Hepatic stellate cell (primary cell): ENCODE results near the gene PRG2.
"Not testable (repeated sequence)": the region's sequence is repeated elsewhere in the genome, so short reads cannot be mapped to it uniquely, and the experiment has no call there.

Experiments
- DNase-seq: peaks from one replicate; pipeline ENCODE4 v3.0.0; 2011; ENCODE audit warnings: low spot score

PRG2 gene

GRCh38 chr11:57419146-57419545, 28.7 kb upstream of the PRG2 start:
- no peak for DNase-seq

- no peak for DNase-seq
Measured at GRCh38 chr11:57418131-57418530, 27.7 kb upstream of the PRG2 start.

- DNase-seq, result no peak
Measured at GRCh38 chr11:57417056-57417455, 26.6 kb upstream of the PRG2 start.

- DNase-seq, result no peak
Measured at GRCh38 chr11:57416436-57416835, 26.0 kb upstream of the PRG2 start.

- no peak for DNase-seq
Measured at GRCh38 chr11:57414612-57415212, 24.3 kb upstream of the PRG2 start.

GRCh38 chr11:57413681-57414080, 23.2 kb upstream of the PRG2 start:
- DNase-seq, result no peak

- no peak for DNase-seq
Measured at GRCh38 chr11:57410287-57410686, 19.8 kb upstream of the PRG2 start.

- DNase-seq, result no peak
Measured at GRCh38 chr11:57409321-57410100, 19.1 kb upstream of the PRG2 start.

- no peak for DNase-seq
Measured at GRCh38 chr11:57408771-57409170, 18.3 kb upstream of the PRG2 start.

GRCh38 chr11:57407941-57408475, 17.6 kb upstream of the PRG2 start:
- no peak for DNase-seq

- DNase-seq, result no peak
Measured at GRCh38 chr11:57407010-57407920, 16.8 kb upstream of the PRG2 start.

GRCh38 chr11:57406337-57406904, 16.0 kb upstream of the PRG2 start:
- no peak for DNase-seq

GRCh38 chr11:57405271-57405860, 14.9 kb upstream of the PRG2 start:
- no peak for DNase-seq

GRCh38 chr11:57403802-57404147, 13.3 kb upstream of the PRG2 start:
- DNase-seq, result no peak

GRCh38 chr11:57403003-57403801, 12.8 kb upstream of the PRG2 start:
- DNase-seq, result not testable (repeated sequence)

- no peak for DNase-seq
Measured at GRCh38 chr11:57402188-57403002, 11.9 kb upstream of the PRG2 start.

- no peak for DNase-seq
Measured at GRCh38 chr11:57399972-57400578, 9.6 kb upstream of the PRG2 start.

- no peak for DNase-seq
Measured at GRCh38 chr11:57399221-57399620, 8.8 kb upstream of the PRG2 start.

- DNase-seq, result no peak
Measured at GRCh38 chr11:57397394-57397990, 7.0 kb upstream of the PRG2 start.
